ENCODE data around the gene COL5A3.

The COL5A3 gene

GRCh38 chr19:10010939-10011338 is 635 bp upstream of the COL5A3 start:
- ATAC-seq, result no peak

- no peak for ATAC-seq
Observed at GRCh38 chr19:10009714-10010224, 535 bp downstream of the COL5A3 start.

GRCh38 chr19:10008184-10008765 is 2.0 kb downstream of the COL5A3 start:
- ATAC-seq, result no peak

GRCh38 chr19:10007371-10008183 is 2.7 kb downstream of the COL5A3 start:
- no peak for ATAC-seq

GRCh38 chr19:10006752-10007323 is 3.5 kb downstream of the COL5A3 start:
- no peak for ATAC-seq

- ATAC-seq, result no peak
Observed at GRCh38 chr19:10006335-10006708, 4.0 kb downstream of the COL5A3 start.

GRCh38 chr19:10005632-10006334 is 4.5 kb downstream of the COL5A3 start:
- ATAC-seq, result no peak

- no peak for ATAC-seq
Observed at GRCh38 chr19:10004617-10005016, 5.7 kb downstream of the COL5A3 start.

- ATAC-seq, result no peak
Observed at GRCh38 chr19:10003271-10003670, 7.0 kb downstream of the COL5A3 start.

- no peak for ATAC-seq
Observed at GRCh38 chr19:10001899-10002298, 8.4 kb downstream of the COL5A3 start.

GRCh38 chr19:10000171-10000826 is 10.0 kb downstream of the COL5A3 start:
- ATAC-seq, result no peak

- ATAC-seq, result no peak
Observed at GRCh38 chr19:9996541-9996940, 13.8 kb downstream of the COL5A3 start.

GRCh38 chr19:9995999-9996398 is 14.3 kb downstream of the COL5A3 start:
- ATAC-seq, result no peak

- no peak for ATAC-seq
Observed at GRCh38 chr19:9995084-9995483, 15.2 kb downstream of the COL5A3 start.

- ATAC-seq, result no peak
Observed at GRCh38 chr19:9991425-9992191, 18.7 kb downstream of the COL5A3 start.

- ATAC-seq, result no peak
Observed at GRCh38 chr19:9989504-9989903, 20.8 kb downstream of the COL5A3 start.

GRCh38 chr19:9986787-9987281 is 23.5 kb downstream of the COL5A3 start:
- no peak for ATAC-seq

GRCh38 chr19:9981406-9982260 is 28.7 kb downstream of the COL5A3 start:
- ATAC-seq, result no peak

GRCh38 chr19:9972103-9972502 is 38.2 kb downstream of the COL5A3 start:
- no peak for ATAC-seq

GRCh38 chr19:9971166-9971897 is 39.0 kb downstream of the COL5A3 start:
- ATAC-seq, result no peak
